ENCODE data around the gene PRICKLE4.
"Not testable (repeated sequence)": the region's sequence is repeated elsewhere in the genome, so short reads cannot be mapped to it uniquely, and the experiment has no call there.

PRICKLE4 gene

DNA sequence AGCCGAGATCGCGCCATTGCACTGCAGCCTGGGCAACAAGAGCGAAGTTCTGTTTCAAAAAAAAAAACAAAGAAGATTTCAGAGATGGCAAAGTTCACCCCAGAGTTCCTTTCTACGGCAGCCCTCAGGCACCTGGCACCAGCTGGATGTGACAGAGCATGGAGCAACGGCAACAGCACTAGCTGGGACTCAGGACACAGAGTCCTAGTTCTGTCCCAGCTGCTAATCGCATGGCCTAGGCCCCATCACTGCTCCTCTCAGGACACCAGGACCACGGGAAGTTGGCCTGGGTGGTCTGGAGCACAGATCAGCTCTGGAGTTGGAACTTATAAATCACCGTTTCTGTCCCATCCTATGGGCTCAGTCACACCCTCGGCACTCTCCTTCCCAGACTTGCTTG lies 34.5 kb upstream of the PRICKLE4 start:
- no peak for DNase-seq (ENCODE audit: low spot score)

DNA sequence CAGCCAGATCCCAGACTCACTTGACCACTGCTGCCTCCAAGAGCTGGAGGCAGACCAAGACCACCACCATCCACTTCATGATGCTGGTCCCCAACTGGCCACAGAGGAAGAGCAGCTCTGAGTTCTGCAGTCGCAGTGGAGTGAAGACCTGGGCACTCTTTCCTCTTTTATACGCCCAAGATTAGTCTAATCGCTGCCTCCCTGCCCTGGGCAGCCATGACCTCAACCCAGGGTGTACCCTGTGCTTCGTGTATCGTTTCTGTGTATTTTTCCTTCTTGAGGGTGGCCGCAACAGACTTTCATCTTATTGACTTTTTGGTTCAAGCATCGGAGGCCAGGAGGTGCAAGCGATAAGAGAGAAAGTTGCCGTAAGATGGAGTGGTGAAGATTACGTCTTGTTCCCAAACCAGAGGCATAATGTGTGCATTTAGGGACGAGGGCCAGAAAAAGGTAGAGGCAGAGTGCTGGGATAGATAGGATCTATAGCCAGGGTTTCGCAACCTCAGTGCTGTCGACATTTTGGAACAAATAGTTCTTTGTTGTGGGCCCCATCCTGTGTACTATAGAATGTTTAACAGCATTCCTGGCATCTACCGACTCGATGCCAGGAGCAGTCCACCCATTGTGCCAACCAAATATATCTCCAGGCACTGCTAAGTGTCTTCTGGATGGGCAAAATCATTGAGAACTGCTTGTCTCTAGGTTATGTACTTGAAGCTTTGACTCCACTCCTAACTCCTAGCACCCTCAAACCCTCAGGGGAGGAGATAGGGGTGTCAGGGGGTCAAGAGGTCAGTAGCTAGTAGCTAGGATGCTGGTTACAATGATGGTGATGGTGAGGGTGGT lies 33.1 kb upstream of the PRICKLE4 start, which contains the start of gene PGC:
TSS of gene PGC (minus strand) at position 142 of the 846 bp plus-strand sequence. CDS start at position 79, 63 bp downstream.
- no peak for DNase-seq (ENCODE audit: low spot score)

DNA sequence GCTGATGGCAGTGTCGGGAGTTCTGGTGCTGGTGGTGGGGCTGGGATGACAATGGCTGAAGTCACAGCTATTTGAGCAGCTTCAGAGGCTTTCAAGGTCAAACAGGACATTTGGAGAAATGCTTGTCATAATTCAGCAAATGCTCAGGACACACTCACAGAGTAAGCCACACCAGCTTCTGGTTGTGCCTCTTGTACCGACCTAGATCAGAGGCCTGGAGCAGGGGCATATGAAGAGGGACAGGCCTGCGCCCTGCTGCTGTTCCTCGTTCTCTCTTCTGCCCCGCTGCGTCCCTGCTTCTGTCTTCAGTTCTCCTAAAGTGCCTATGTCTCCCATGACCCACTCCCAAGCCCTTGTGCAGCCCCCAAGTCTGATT lies 32.5 kb upstream of the PRICKLE4 start:
- DNase-seq (ENCODE audit: low spot score): no peak

DNA sequence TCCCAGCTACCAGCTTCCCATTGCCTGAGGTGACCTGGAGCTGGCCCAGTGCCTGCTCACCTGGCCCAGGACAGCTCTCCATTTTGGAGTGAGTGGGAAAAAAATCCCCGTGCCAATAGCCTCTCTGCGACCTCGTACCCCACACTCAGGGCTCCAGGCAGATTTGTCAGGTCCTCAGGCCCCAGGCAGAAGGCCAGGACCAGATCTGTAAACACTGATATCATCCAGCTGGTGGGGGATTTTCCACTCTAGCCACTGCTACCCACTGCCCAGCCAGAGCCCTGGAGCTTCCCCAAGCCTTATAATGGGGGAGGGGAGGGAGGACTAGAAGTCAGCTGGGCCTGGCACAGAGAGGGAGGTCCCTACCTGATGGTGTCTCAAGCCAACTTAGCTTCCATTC lies 32.0 kb upstream of the PRICKLE4 start:
- DNase-seq (ENCODE audit: low spot score): no peak

DNA sequence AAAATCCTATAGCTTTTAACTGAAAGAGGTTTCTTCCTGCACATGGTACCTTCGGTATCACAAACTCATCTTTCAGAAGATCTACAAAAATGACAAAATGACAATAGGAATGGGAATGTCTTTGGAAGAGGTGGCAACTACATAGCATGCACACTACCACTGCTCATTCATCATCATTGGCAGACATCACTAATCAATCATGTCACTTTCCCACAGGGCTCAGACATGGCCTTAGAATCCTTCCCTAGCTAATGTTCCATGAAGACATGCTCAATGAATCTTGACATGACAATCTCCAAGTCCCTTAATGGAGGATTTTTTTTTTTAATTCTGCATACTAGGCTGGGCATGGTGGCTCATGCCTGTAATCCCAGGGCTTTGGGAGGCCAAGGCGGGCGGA lies 30.2 kb upstream of the PRICKLE4 start:
- no peak for DNase-seq (ENCODE audit: low spot score)

DNA sequence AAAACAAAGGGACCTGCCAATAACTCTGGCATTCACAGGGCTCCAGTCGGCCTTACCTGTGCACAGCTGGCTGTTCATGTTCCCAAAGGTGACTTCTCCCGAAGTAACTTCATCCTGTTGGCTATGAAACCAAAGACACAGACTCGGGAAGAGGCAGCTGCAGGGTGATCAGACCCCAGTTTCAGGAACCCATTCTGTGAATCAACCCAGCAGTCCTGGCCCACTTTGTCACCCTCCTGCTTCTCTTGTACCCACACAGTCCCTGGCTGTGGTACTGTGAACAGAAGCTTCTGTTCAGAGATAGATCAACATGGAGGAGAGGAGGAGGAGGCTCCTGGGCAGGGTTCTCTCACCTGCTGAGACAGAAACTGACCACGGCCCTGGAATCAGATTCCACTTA lies 24.7 kb upstream of the PRICKLE4 start:
- DNase-seq (ENCODE audit: low spot score): no peak

DNA sequence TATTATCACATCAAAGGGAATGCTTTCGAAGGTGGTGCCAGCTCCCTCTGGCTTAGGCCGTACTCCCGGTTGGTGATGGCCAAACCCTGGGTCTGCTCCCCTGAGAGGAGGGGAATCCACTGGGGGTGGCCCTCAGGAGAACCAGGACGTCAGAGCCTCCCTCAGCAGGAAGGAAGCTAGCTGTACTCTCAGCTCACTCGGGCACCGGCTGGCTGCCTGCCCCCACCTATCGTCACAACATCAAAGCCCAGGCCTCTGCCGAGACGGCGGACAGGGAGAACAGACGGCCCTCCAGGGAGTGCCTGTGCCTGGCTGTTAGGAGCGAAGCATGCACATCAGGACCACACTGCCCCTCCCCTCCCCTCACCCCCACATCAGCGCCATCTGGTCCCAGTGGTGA lies 24.2 kb upstream of the PRICKLE4 start:
- DNase-seq (ENCODE audit: low spot score): no peak

DNA sequence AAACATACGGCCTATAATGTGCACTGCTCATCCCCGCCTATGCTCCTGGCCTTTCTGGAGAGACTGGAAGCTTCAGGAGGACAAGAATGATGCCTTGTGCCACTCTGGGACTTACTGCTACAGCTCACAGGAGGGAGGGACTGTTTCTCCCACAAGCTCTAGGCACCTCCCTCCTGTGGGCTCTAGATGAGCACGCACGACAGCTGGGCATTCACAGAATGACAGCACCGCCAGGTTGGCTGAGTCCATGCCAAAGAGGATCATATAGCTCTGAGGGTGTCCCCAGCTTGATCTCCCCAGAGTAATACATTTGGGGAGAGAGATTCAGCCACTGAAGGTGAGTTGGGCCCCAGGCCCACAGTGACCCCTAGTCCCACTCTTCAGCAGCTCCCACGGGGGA lies 23.3 kb upstream of the PRICKLE4 start:
- DNase-seq (ENCODE audit: low spot score): no peak

DNA sequence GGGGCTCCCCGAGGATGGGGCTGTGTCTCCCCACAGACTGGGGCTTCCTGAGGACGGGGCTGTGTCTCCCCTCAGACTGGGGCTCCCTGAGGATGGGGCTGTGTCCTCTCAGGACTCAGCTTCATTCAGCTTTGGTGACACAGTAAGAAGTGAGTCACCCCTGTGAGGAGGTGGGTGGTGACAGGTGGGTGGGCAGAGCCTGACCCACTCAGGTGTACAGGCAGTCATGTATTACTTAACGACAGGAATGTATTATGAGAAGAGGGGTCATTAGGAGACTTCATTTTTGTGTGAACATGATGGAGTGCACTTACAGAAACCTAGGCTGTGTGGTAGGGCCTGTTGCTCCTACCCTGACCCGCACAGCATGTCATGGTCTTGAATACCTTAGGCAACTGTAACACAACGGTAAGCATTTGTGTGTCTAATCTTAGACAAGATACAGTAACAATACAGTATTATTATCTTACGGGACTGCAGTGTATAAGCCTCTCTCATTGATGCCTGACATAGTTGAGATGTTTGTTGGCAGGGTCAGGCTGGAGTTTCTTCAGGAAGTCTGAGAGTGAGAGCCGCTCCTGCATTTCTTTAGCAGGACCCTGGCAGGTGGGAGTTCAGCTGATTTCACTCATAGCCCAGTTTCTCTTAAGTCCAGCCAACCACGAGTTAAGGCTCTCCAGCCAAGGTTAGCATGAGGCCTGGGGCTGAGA lies 22.5 kb upstream of the PRICKLE4 start:
- no peak for DNase-seq (ENCODE audit: low spot score)

DNA sequence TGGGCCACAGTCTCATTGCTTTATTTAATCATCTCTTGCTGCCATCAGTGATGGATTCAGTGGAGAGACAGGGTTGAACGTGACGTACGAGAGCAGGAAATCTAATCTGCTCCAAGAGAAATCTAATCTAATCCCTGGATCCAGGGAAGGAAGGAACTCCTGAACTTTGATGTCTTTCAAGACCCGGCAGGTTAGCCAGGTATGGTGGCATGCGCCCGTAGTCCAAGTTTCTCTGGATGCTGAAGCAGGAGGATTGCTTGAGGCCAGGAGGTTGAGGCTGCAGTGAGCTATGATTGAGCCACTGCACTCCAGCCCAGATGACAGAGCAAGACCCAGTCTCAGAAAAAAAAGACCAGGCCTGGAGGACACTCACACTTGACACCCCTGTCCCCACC lies 21.9 kb upstream of the PRICKLE4 start:
- no peak for DNase-seq (ENCODE audit: low spot score)

DNA sequence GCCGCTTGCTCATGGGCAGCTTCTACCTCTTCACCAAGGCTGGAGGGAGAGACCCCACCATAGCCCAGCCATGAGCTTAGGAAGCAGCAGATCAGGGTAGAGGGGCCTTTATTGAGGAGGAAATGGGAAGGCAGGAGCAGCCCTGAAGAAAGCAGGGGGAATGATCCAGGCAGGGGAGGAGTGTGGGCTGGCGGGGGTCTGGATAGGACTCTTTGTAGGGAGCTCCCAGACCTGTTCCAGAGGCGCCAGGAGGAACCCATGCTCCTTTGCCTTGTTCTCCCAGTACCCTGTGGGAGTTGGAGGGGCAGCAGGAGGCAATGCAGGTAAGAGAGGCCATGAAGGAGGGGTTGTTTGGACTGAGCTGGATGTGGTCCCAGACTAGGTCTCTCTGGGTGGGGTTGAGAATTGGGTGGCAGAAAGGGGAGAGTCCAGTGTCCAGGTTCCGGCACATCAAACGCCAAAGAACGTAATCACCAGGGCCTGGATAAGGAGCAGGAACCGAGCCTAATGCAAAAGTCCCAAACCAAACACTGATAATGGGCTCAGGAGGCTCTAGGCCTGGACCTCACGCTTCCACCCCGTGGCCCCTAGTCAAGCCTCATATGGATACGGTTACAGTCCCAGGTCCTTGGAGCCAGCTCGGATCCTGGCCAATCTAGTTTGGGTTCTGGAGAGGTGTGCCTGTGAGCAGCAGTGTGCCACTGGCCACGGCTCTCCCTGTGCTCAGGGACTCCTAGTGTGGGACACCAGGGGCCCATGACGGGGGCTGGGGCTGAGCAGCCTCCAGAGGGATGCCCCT lies 21.3 kb upstream of the PRICKLE4 start:
- no peak for DNase-seq (ENCODE audit: low spot score)

DNA sequence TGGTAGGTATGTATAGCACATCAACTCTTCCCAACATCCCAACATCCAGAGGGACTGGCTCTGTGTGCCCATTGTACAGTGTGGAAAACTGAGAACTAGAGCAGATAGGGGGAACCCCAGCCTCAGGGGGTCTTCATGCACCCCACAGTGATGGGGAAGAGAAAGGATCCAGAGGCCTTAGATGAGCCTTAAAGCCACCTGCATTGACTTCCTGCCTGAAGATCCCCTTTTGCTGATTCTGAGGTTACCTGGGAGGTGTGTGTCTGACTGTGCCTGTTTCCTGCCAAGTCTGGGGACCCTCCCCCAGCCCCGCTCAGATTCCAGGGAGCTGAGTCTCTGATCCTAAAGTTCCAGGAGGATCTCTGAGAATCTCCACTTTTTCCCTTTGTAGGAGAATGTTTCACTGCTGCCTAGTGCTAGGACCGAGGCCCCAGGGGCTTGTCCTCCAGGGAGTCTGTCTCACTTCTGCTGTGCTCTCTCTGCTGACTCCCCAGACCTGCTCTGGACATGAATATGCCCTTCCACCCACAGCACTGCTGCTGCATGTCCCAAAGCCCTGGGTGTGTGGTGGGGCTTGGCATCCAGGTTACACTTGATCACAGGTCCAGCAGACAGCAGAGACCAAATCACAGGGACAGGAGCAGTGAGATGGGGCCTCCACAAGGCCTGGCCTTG lies 20.5 kb upstream of the PRICKLE4 start:
- no peak for DNase-seq (ENCODE audit: low spot score)

DNA sequence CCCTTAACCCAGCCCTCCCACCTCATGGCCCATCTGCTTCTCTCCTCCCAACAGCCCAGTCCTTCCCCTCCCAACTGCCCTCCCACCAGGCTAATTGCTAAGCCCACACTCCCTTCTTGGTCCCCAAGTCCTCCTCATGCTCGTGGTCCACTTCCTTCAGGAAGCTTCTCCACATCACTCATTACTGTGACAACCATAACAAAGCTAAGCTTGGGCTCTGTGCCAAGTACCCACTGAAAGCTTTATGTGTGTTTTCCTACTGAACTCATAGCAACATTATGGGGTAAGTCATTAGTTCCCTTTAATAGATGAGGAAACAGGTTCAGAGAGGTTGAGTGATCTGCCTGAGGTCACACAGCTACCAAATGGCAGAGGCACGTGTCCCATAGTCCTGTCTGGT lies 17.1 kb upstream of the PRICKLE4 start:
- DNase-seq (ENCODE audit: low spot score): no peak

DNA sequence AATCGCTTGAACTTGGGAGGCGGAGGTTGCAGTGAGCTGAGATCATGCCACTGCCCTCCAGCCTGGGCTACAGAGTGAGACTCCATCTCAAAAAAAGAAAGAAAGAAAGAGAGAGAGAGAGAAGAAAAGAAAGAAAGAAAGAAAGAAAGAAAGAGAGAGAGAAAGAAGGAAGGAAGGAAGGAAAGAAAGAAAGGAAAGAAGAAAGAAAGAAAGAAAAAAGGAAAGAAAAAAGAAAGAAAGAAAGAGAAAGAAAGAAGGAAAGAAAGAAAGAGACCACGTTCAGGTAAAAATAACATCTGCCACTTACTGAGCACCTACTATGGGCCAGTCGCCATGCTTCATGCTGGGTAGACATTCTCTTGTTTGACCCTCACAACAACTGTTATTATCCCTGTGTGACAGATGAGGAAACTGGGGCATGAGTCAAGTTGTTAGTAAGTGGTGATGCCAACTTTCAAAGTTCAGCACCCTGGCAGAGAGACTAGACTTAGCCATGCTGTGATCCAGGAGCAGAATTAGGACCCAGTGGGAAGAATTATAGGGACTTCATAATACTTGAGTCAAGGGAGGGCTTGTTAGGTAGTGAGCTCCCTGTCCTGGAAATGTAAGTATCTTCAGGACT lies 14.4 kb upstream of the PRICKLE4 start:
- not testable (repeated sequence) for DNase-seq (ENCODE audit: low spot score)

DNA sequence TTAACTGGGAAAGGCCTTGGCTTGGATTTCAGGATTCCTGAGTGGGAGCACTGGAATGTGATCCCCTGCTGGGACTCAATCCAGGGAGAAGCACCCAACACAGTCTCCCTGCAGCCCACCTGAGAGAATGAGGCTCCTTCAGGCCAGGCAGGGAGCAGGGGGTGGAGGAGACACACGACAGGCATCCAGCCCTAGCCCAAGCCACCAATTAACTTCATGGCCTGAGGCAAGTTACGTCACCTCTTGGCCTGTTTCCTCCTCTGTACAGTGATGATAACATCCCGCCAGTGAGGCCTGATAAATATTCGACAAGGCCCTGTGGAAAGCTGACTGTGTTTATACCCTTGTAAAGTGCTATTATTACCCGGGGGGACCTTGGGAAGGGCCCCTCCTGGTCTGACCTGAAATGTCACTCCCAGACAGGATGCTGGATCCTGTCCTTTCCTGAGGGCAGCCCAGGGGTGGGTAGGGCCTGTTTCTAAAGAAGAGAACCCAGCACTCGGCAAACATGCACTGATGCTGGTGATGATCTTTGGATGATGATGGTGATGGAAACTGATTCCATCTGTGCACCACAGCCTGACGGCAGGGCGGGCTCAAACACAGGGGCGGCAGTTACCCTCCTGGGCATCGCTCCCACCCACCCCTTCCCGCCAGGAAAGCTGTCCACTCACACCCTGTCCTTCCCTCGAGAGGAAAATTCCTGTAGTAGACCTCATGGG lies 13.3 kb upstream of the PRICKLE4 start:
- no peak for DNase-seq (ENCODE audit: low spot score)

DNA sequence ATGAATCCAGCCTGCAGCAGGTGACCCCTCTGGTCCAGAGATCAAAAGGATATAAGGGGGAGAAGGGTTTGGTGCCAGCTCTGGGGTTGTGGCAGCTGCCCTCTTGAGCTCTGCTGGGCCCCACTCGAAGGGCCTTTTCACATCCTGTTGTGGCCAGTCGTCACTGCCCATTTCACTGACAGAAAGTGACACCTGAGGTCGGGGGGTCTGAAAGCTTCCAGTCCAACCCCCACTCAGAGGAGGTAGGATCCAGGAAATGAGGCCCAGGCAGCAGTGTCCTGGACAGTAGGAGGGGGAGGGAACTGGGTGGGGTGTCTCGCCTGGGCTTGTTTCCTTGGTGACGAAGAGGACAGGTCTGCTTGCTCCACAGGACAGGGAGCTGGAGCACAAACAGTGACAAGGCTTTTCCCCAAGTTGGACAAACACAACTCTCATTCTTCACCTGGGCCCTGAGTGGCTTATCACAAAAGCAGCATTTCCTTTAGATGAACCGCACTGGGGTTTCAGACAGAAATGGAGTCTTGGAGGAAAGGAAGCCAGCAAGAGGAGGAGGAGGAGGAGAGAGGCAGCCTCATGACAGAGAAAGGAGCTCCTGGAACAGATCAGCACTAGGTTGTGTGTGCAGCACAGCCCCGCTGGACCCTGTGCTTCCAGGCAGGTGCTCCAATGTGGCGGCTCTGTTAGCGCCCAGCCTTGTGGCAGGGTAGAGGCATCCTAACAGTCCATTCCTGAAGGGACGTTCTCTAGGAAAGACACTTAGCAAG lies 11.9 kb upstream of the PRICKLE4 start:
- DNase-seq (ENCODE audit: low spot score): no peak

DNA sequence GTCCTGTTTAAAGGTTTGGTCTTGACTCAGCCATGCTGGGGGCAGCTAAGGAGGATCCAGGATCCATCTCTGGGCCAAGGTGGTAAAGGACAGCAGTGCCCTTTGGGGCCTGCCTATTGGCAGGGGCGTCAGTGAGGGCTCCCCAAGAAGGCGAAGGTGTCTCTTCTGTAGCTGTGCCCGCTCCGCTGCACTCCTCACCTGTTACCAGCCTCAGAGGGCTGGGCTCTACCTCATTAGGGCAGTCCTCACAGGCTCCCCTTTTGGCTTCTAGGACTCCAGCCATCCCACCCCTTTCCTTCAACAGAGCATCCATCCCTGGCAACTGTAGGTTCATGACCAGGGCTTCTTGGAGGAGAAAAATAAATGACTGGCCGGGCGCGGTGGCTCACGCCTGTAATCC lies 11.2 kb upstream of the PRICKLE4 start:
- no peak for DNase-seq (ENCODE audit: low spot score)

DNA sequence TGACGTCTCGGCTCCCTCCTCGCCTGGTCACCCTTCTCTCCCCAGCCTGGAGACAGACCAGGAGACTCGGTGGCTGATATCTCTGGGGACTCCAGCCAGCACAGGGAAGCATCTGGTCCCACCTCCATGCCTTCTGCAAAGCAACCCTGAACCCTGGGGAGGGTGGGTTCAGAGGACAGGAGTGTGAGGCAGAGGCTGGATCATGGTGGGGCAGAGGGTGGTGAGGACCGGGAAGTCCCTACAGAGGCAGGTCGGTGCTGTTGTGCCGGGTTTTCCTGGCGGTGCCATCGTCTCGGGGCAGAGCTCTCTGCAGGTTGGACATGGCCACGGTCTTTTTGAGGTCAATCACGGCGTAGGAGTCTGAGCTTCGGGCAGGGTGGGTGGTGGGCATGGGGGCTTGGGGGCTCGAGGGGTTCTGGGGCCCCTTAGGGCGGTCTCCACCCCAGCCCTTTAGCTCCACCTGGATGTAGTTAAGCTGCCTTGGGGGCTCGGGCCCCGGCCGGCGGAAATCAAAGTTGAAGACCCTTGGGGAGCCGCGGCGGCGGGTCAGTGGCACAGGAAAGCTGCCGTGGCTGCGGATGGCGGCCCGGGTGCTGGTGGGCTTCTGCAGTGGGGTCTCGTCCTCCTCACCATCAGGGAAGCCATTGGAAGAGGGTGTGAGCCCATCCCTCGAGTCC lies 10.1 kb upstream of the PRICKLE4 start:
- no peak for DNase-seq (ENCODE audit: low spot score)

All from left forelimb (tissue), 1 donor.